Right atrium auricular region (tissue), 2 donors: ENCODE measurements around the gene ATG12. TPM values are rescaled to one million over a fixed set of nuclear protein-coding genes. Genes with fewer than 3 reads are reported as not detected.

ENCODE experiments used
- DNase-seq: peaks from one replicate; pipeline ENCODE4 v3.0.0-alpha.2; 2019; ENCODE audit warnings: low spot score
- H3K27ac ChIP-seq, 2 donors: fragments of 200-600 bp; sonication (generic); 1 replicate in 1 of 2; 2 replicates in 1 of 2; pipeline ENCODE4 v1.5.1; 2016 to 2019
- H3K27me3 ChIP-seq, 2 donors: fragments of 200-600 bp; sonication (generic); one replicate each; pipeline versions ENCODE4 v1.5.1 to v1.6.0; 2017 to 2019
- H3K36me3 ChIP-seq: fragments of 200-600 bp; sonication (generic); one replicate; pipeline ENCODE4 v1.5.1; 2016
- H3K4me1 ChIP-seq, 2 donors: fragments of 200-600 bp; sonication (generic); one replicate each; pipeline versions ENCODE4 v1.5.1 to v1.6.0; 2017 to 2019
- H3K4me3 ChIP-seq, 2 donors: fragments of 200-600 bp; sonication (generic); 1 replicate in 1 of 2; 2 replicates in 1 of 2; pipeline ENCODE4 v1.5.1; 2017 to 2019; ENCODE audit warnings: mild to moderate bottlenecking in 1 of 2, moderate library complexity in 1 of 2
- H3K9me3 ChIP-seq, 2 donors: fragments of 200-600 bp; sonication (generic); one replicate each; pipeline ENCODE4 v1.5.1; 2019
- CTCF ChIP-seq, 2 donors: fragments of 200-600 bp; sonication (generic); IDR thresholded peaks; one replicate each; pipeline ENCODE4 v1.5.1; 2019; ENCODE audit warnings: antibody characterized with exemption in 2 of 2
- total RNA-seq, 2 donors: library from RNA; depleted of rRNA; stranded (reverse); fragments of >200 nt; gene quantifications; one replicate each; pipeline ENCODE4 v1.1.0, GENCODE V29; 2016

The ATG12 gene
- total RNA-seq, 2 donors from 2014 or later = 15.7 to 19.4 TPM

DNA sequence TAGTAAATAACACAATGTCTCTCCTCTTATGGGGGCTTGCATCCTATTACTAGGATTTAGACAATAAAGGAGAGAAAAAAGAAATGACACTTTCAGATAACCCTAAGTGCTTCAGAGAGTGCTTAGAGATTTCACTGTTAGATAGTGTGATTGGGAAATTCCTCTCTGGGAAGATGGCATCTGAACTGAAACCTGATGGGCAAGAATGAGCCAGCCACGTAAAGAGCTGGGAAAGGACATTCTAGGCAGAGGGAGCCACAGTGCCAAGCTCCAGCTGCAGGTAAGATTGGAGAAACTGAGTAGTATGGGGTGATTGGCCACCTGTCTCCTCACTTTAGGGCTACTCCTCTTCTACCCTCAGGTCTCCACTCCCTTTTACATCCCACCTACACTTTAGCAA lies 39.4 kb downstream of the ATG12 start:
- Histone ChIP-seq H3K27ac (no peak overlapping the region), H3K9me3 (no peaks in the 10 kb centered on the region), H3K36me3 (no peaks in the 10 kb centered on the region), H3K4me1 (no peaks in the 10 kb centered on the region), H3K27me3 (no peaks in the 10 kb centered on the region), H3K4me3 (no peak overlapping the region)
- no peak for TF ChIP-seq CTCF (IDR thresholded peaks at IDR 0.05)
- no peak for DNase-seq

GRCh38 chr5:115801152-115801551 lies 40.2 kb downstream of the ATG12 start:
- Histone ChIP-seq H3K27ac (no peak overlapping the region), H3K27me3 (no peaks in the 10 kb centered on the region), H3K9me3 (no peaks in the 10 kb centered on the region), H3K4me1 (no peaks in the 10 kb centered on the region), H3K36me3 (no peaks in the 10 kb centered on the region), H3K4me3 (no peak overlapping the region)
- DNase-seq = no peak
- no peak for TF ChIP-seq CTCF (IDR thresholded peaks at IDR 0.05)

DNA sequence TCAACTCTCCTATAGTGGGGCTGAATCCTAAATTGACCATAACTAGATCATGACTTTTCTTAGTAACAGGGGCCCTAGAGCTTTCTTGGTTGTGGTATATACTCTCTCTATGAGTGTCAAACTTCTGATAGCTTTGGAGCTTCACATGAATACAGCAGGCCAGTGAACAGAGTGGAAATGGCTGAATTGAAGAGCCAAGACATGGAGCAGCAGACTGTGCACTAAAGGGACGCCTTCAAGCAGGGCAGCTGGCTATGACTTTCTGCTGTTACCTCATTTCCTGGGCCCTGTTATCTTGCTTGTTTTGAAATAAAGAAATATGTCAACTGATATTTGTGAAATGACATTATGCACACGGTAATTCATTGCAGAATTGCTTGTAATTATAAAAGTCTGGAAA lies 41.3 kb downstream of the ATG12 start:
- Histone ChIP-seq H3K9me3 (no peaks in the 10 kb centered on the region), H3K27me3 (no peaks in the 10 kb centered on the region), H3K4me1 (no peaks in the 10 kb centered on the region), H3K4me3 (no peak overlapping the region), H3K36me3 (no peaks in the 10 kb centered on the region), H3K27ac (no peak overlapping the region)
- DNase-seq = no peak
- TF ChIP-seq CTCF (IDR thresholded peaks at IDR 0.05) = no peak

DNA sequence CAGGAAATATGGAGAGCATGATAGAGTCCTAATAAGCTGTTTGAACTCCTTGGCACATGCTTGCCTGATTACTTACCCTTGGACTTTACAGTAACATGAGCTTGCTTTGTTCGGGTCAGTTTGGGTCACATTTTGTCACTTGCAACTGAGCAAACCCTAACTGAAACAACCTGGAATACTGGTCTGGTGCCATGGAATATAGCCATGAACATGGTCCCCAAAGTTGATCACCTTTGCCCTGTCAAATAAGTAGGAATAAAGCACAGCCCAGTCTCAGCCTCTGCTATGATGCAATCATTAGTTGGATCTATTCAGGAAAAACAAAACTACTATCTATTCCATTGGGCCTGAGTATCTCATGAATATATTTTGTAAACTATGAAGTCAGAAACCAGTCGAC lies 43.1 kb downstream of the ATG12 start:
- TF ChIP-seq CTCF (IDR thresholded peaks at IDR 0.05) = no peak
- no peak for DNase-seq

DNA sequence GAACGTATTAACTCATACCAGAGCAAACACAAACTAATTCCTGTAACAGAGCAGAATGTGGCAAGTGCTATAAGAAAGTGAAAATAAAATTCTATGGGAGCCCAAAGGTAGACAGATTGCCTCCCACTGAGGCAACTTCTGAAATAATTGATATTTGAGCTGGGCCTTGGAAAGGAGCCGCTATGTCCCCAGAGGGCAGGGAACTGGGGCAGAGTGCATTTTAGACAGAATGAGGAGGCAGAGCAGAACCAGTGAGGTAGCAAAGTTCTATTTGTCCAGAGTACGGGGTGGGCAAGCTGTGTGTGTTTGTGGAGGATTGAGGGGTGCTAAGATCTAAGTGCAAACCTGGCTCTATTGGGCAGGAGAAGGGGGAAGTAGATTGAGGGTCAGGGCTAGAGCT lies 44.7 kb downstream of the ATG12 start:
- H3K27me3 ChIP-seq = no peaks in the 10 kb centered on the region
- no peak for TF ChIP-seq CTCF (IDR thresholded peaks at IDR 0.05)
- no peak for DNase-seq

More for the DNA sequence above, 43.1 kb downstream of the ATG12 start:
- Histone ChIP-seq H3K4me1 (no peaks in the 10 kb centered on the region), H3K27me3 (no peaks in the 10 kb centered on the region), H3K36me3 (no peaks in the 10 kb centered on the region), H3K9me3 (no peaks in the 10 kb centered on the region), H3K4me3 (no peak overlapping the region), H3K27ac (no peak overlapping the region)

GRCh38 chr5:115795700-115796099 lies 45.7 kb downstream of the ATG12 start:
- Histone ChIP-seq H3K4me3 (no peak overlapping the region), H3K27ac (no peak overlapping the region), H3K4me1 (no peaks in the 10 kb centered on the region), H3K9me3 (no peaks in the 10 kb centered on the region), H3K27me3 (no peaks in the 10 kb centered on the region), H3K36me3 (no peaks in the 10 kb centered on the region)
- TF ChIP-seq CTCF (IDR thresholded peaks at IDR 0.05) = no peak
- no peak for DNase-seq

More for the DNA sequence above, 44.7 kb downstream of the ATG12 start:
- Histone ChIP-seq H3K9me3 (no peaks in the 10 kb centered on the region), H3K4me3 (no peak overlapping the region), H3K27ac (no peak overlapping the region), H3K4me1 (no peaks in the 10 kb centered on the region), H3K36me3 (no peaks in the 10 kb centered on the region)
